IPS-18c (cell line): ENCODE results near the gene PCBP3.

Experiments
- H3K4me3 ChIP-seq: 2 replicates; pipeline ENCODE4 v1.7.0; 2013; ENCODE audit warnings: low read depth, mild to moderate bottlenecking, low read length, moderate library complexity; ENCODE audit not compliant: insufficient read depth
- H3K9me3 ChIP-seq: one replicate; pipeline ENCODE4 v1.6.1; 2013; ENCODE audit warnings: mild to moderate bottlenecking, low read length, moderate library complexity; ENCODE audit not compliant: control insufficient read depth, insufficient read depth

Gene PCBP3

GRCh38 chr21:45868488-45868887 is 225.0 kb downstream of the PCBP3 start:
- H3K4me3 ChIP-seq: no peak overlapping the region
- H3K9me3 ChIP-seq: peaks cover 2% of the 10 kb centered on the region

GRCh38 chr21:45869121-45870007 is 225.8 kb downstream of the PCBP3 start:
- H3K9me3 ChIP-seq: no peaks in the 10 kb centered on the region
- H3K4me3 ChIP-seq: no peak overlapping the region

- Histone ChIP-seq H3K9me3 (no peaks in the 10 kb centered on the region), H3K4me3 (no peak overlapping the region)
Observed at GRCh38 chr21:45870421-45870820, 226.9 kb downstream of the PCBP3 start.

GRCh38 chr21:45870851-45871615 is 227.5 kb downstream of the PCBP3 start:
- Histone ChIP-seq H3K4me3 (no peak overlapping the region), H3K9me3 (no peaks in the 10 kb centered on the region)

GRCh38 chr21:45871616-45872236 is 228.2 kb downstream of the PCBP3 start:
- H3K4me3 ChIP-seq: no peak overlapping the region
- H3K9me3 ChIP-seq: no peaks in the 10 kb centered on the region

GRCh38 chr21:45872471-45872870 is 228.9 kb downstream of the PCBP3 start:
- H3K9me3 ChIP-seq: no peaks in the 10 kb centered on the region
- no peak overlapping the region for H3K4me3 ChIP-seq

GRCh38 chr21:45872902-45873301 is 229.4 kb downstream of the PCBP3 start:
- Histone ChIP-seq H3K4me3 (no peak overlapping the region), H3K9me3 (no peaks in the 10 kb centered on the region)

- no peak overlapping the region for H3K4me3 ChIP-seq
- H3K9me3 ChIP-seq: no peaks in the 10 kb centered on the region
Observed at GRCh38 chr21:45873418-45873817, 229.9 kb downstream of the PCBP3 start.

- no peaks in the 10 kb centered on the region for H3K9me3 ChIP-seq
- H3K4me3 ChIP-seq: no peak overlapping the region
Observed at GRCh38 chr21:45873866-45874265, 230.3 kb downstream of the PCBP3 start.

- Histone ChIP-seq H3K9me3 (no peaks in the 10 kb centered on the region), H3K4me3 (no peak overlapping the region)
Observed at GRCh38 chr21:45874716-45875415, 231.3 kb downstream of the PCBP3 start.

- Histone ChIP-seq H3K9me3 (no peaks in the 10 kb centered on the region), H3K4me3 (no peak overlapping the region)
Observed at GRCh38 chr21:45875416-45875760, 231.9 kb downstream of the PCBP3 start.

GRCh38 chr21:45875881-45876280 is 232.4 kb downstream of the PCBP3 start:
- no peak overlapping the region for H3K4me3 ChIP-seq
- H3K9me3 ChIP-seq: no peaks in the 10 kb centered on the region

- Histone ChIP-seq H3K4me3 (no peak overlapping the region), H3K9me3 (no peaks in the 10 kb centered on the region)
Observed at GRCh38 chr21:45876381-45877170, 233.1 kb downstream of the PCBP3 start.

- Histone ChIP-seq H3K9me3 (no peaks in the 10 kb centered on the region), H3K4me3 (no peak overlapping the region)
Observed at GRCh38 chr21:45877171-45877438, 233.6 kb downstream of the PCBP3 start.

GRCh38 chr21:45877821-45878469 is 234.4 kb downstream of the PCBP3 start:
- no peak overlapping the region for H3K4me3 ChIP-seq
- H3K9me3 ChIP-seq: no peaks in the 10 kb centered on the region
